ENCODE measurements around the gene KCND2. TPM values are rescaled to one million over a fixed set of nuclear protein-coding genes. Genes with fewer than 3 reads are reported as not detected.

KCND2 gene
- total RNA-seq, 1 experiment from 2014 or later = not detected

DNA sequence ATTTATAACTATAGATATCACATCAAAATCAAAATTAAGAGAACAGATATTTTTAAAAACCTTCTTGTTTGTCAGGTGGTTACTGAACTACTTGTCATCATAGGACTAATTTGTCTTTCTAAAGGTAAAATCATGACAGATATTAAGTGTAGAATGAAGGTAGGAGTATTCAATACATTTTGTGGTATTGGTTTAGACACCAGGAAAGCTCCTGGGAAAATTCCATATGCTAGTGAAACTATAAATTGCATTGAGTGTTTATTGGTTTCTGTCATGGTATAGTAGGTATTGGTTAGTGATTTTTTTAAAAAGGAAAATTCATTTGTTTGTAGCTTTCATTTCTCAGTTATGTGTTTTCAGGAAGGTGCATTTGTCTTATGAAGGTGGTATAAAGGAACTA is 132.7 kb downstream of the KCND2 start:
- Histone ChIP-seq H3K36me3 (no peaks in the 10 kb centered on the region), H3K27ac (no peak overlapping the region), H3K4me1 (replicated peaks) (peaks cover 5% of the 10 kb centered on the region)

DNA sequence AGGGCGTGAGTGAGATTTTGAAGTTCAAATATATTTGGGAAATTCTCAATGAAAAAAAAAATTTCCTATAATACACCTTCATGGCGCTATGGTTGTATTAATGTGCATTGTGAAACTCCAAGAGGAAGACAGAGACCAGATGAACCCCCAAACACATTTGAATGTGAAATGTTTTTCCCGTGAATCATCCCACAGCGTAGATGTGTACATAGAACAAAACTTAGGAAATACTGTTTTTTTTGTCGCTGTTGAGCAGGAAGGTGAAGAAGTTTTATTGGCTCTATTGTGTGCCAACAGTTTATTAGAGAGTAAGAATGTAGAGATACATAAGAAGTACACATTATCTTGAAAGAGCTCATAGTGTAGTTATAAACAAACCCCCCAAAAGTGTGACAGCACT is 134.0 kb downstream of the KCND2 start:
- H3K4me3 ChIP-seq = no peak overlapping the region
- no peaks in the 10 kb centered on the region for H3K27me3 ChIP-seq (replicated peaks)
- no peak overlapping the region for H3K27ac ChIP-seq
- H3K4me1 ChIP-seq (replicated peaks) = peaks cover 5% of the 10 kb centered on the region
- H3K9me3 ChIP-seq (replicated peaks) = no peaks in the 10 kb centered on the region
- DNase-seq (ENCODE audit: low read depth in 1 of 2, low spot score in 2 of 2) = no peak
- H3K36me3 ChIP-seq = no peaks in the 10 kb centered on the region

More for the DNA sequence above, 132.7 kb downstream of the KCND2 start:
- no peak for DNase-seq (ENCODE audit: low read depth in 1 of 2, low spot score in 2 of 2)
- Histone ChIP-seq H3K9me3 (replicated peaks) (no peaks in the 10 kb centered on the region), H3K4me3 (no peak overlapping the region), H3K27me3 (replicated peaks) (no peaks in the 10 kb centered on the region)

DNA sequence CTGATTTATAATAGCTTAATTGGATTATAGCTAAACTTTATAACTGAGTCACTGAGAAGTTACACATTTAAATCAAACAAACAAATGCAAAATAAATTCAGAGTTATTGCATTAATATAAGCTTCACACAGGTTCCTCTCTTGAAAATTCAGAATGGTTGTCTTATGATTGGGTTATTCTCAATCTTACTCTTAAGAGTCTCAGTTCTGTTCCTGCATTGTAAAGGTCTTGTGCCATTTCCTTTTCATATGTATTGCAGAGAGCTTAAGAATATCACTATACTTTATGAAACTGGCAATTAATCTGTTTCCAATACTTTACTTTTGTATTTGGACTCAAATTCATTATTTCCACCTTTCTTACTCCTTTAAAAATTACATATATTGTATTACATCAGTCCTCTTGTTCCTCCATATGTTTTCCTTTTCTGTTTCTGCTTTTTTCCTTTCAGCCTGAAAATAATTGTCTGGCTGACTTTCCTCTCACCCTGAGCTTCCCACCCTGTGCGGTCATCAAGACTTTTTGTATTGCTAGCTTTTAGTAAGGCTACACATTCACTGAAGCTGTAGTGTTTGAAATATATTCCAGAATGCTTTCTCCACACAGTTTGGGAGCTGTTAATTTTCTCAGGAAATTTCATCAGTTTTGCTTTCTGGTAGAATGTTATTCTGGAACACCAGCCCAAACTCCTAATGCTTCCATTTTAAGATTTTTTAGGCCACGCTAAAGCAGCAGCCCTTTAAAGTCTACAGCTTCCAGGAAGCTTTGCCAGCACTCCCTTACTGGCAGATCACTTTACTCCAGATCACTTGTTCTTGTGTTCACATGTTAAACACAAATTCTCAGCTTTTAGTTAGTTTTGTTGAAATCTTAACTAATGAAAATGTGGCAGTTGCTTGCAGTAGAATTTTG is 139.4 kb downstream of the KCND2 start:
- Histone ChIP-seq H3K9me3 (replicated peaks) (no peaks in the 10 kb centered on the region), H3K4me3 (no peak overlapping the region), H3K27me3 (replicated peaks) (no peaks in the 10 kb centered on the region), H3K4me1 (replicated peaks) (no peaks in the 10 kb centered on the region), H3K27ac (no peak overlapping the region), H3K36me3 (no peaks in the 10 kb centered on the region)
- DNase-seq (ENCODE audit: low read depth in 1 of 2, low spot score in 2 of 2) = no peak

DNA sequence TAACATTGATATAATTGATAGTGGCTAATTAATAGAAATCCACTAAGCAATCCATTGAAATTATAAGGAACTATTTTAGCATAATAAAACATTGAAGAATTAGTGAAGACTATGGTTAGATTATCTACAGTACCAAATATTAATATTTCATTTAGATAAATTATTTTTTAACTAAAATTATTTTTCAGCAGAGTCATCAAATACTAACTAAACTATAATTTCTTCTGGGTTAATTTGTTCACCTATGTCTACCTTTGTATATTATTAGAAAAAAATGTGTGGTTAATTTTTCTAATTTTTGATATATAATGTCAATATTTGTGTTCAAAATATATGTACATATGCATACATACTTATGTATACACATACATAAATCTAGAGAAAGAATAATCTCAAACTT is 140.2 kb downstream of the KCND2 start:
- no peaks in the 10 kb centered on the region for H3K9me3 ChIP-seq (replicated peaks)
- no peaks in the 10 kb centered on the region for H3K36me3 ChIP-seq
- no peak overlapping the region for H3K4me3 ChIP-seq
- no peak overlapping the region for H3K27ac ChIP-seq
- no peaks in the 10 kb centered on the region for H3K4me1 ChIP-seq (replicated peaks)
- no peaks in the 10 kb centered on the region for H3K27me3 ChIP-seq (replicated peaks)
- no peak for DNase-seq (ENCODE audit: low read depth in 1 of 2, low spot score in 2 of 2)

DNA sequence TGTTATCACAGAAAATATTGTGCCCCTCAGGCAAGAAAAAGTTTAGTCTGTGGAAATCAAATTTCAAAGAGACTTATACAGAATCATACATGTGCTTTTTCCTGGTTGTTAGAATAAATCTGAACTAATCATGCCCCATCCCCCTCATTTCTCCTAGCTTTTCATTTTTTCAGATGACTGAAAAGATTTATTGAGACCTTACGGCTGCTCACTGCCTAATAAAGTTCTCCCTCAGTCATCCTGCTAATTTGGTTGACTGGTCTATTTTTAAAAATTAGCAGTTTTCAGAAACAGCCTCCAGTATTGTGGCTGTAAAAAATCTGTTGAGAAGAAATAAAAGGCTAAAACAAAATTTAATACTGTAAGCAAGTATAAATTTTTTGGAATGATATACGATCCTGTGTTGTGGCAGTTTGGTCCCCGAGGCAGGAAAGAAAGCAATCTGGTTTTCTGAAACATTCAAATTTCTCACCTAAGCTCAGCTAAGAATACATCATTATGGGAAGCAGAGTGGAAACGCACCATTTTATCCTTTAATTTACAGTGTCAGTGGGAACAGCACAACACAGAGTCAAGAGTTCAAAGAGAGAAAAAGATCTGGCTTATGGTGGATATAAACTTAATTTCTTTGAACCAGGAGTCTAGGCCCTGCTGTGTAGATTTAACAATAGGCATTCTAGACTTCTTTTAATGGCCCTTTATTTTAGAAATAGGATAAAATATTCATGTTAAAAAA is 144.4 kb downstream of the KCND2 start:
- peaks cover 7% of the 10 kb centered on the region for H3K27me3 ChIP-seq (replicated peaks)
- no peak overlapping the region for H3K27ac ChIP-seq
- DNase-seq (ENCODE audit: low read depth in 1 of 2, low spot score in 2 of 2) = no peak
- H3K4me1 ChIP-seq (replicated peaks) = no peaks in the 10 kb centered on the region
- no peaks in the 10 kb centered on the region for H3K36me3 ChIP-seq
- H3K9me3 ChIP-seq (replicated peaks) = no peaks in the 10 kb centered on the region
- no peak overlapping the region for H3K4me3 ChIP-seq

DNA sequence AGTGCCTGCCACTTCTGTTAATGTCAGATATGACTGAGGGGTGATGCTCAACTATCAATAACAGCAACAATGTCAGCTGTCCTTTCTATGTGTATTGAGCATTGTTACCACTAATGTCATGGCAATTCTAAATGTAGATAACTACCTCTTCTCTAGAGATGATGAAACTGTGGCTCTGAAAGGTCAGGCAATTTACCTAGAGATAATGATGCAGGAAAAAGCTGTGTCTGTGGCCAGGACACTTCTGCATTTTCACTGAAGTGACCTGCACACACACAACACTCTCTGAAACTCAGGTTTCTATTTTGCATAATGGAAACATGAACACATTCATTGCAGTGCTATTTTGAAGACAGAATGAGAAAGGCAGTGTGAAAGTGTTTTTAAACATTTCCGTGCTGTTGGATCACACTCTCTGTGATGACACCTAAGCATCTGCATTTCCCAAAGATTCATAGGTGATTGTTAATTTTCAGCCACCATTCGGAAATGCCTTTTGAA is 148.2 kb downstream of the KCND2 start:
- Histone ChIP-seq H3K27ac (no peak overlapping the region), H3K27me3 (replicated peaks) (peaks cover 14% of the 10 kb centered on the region), H3K4me1 (replicated peaks) (no peaks in the 10 kb centered on the region), H3K36me3 (no peaks in the 10 kb centered on the region), H3K9me3 (replicated peaks) (no peaks in the 10 kb centered on the region), H3K4me3 (no peak overlapping the region)
- no peak for DNase-seq (ENCODE audit: low read depth in 1 of 2, low spot score in 2 of 2)

DNA sequence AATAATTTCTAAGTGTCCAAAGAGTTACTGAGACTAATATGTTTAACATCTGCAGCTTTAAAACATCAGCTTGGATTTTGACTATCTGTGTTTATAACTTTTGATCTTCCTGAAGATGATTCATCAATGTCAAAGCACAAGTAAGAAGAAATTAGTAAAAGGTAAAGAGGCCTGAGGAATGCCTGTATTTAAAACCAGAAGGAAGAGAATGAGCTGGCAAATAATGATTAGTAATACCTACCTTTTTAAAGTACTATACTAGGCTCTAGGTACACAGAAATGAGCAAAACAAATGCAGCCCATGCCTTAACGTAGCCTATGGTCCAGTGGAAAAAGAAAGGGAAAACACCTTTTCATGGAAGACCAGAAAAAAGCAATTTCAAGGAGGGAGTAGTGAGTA is 158.0 kb downstream of the KCND2 start:
- H3K4me1 ChIP-seq (replicated peaks) = no peaks in the 10 kb centered on the region
- H3K27ac ChIP-seq = no peak overlapping the region
- H3K27me3 ChIP-seq (replicated peaks) = no peaks in the 10 kb centered on the region

DNA sequence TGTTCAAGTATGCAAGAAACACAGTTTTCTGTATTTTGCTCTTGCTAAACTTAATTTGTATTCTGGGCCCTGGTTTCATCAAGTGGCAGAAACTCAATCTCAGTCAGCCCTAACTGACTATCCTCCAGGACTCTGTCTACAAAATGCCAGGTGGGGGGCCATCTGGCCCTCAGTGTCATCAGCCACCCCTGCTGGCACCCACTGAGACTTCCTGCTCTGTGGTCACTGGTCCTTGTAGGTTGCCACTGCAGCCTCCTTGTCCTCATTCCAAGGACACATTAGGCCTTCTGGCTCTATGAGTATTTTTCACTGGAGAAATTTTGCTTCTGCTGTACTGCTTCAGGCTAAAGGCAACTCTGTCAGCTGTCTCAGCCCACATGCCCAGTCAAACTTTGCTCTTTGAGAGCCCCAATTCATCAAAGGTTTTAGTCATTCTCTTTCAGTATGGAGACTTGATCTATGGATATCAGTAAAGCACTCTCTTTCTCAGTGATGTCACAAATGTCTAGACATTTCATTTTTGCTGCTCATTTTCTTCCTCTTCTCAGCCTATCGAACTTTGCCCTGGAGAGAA is 163.6 kb downstream of the KCND2 start:
- Histone ChIP-seq H3K27ac (no peak overlapping the region), H3K4me3 (no peak overlapping the region)

More for the DNA sequence above, 158.0 kb downstream of the KCND2 start:
- no peak for DNase-seq (ENCODE audit: low read depth in 1 of 2, low spot score in 2 of 2)
- Histone ChIP-seq H3K36me3 (no peaks in the 10 kb centered on the region), H3K9me3 (replicated peaks) (no peaks in the 10 kb centered on the region), H3K4me3 (no peak overlapping the region)

DNA sequence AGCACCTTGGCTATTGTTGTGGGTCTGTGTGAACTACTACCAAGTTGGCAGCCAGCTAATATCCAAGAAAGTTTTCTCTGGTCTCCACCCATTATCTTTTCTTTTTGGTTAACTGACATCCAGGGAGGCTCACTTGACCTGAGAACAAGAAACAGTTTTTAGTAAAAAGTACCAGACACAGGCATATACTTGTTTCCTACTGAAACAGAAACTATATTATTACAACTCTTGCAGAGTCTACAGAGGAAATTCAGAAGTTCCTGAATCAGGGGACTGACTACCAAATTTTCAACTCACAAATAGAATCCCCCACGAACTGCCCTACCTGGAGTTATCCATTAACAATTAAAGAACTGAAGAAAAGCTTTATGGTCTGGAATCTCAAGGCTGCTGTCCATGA is 168.9 kb downstream of the KCND2 start:
- no peaks in the 10 kb centered on the region for H3K36me3 ChIP-seq
- no peaks in the 10 kb centered on the region; the same call in 1 of the 2 replicates for H3K27me3 ChIP-seq (replicated peaks)
- no peaks in the 10 kb centered on the region for H3K9me3 ChIP-seq (replicated peaks)
- H3K4me1 ChIP-seq (replicated peaks) = no peaks in the 10 kb centered on the region
- H3K27ac ChIP-seq = no peak overlapping the region
- DNase-seq (ENCODE audit: low read depth in 1 of 2, low spot score in 2 of 2) = no peak
- H3K4me3 ChIP-seq = no peak overlapping the region

More for the DNA sequence above, 163.6 kb downstream of the KCND2 start:
- Histone ChIP-seq H3K36me3 (no peaks in the 10 kb centered on the region), H3K27me3 (replicated peaks) (no peaks in the 10 kb centered on the region), H3K4me1 (replicated peaks) (no peaks in the 10 kb centered on the region), H3K9me3 (replicated peaks) (no peaks in the 10 kb centered on the region)
- DNase-seq (ENCODE audit: low read depth in 1 of 2, low spot score in 2 of 2) = no peak

DNA sequence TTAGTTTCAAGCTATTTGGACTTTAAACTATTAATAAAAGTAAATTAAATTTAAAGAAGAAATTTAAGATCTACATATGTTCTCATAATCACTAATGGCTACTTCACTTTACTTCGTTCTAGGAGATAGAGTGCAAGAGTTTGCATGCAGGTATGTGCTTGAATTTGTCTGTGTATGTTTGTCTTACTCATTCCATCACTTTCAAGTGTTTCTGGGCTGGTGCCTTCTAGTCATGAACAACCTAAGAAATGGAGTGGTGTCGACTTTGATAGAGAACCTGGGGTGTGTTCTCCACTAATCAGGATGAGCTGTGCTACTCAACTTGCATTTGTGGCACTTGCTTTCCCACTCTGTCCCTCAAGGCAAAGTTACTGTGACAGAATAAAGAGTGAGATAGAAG is 169.9 kb downstream of the KCND2 start:
- Histone ChIP-seq H3K36me3 (no peaks in the 10 kb centered on the region), H3K9me3 (replicated peaks) (no peaks in the 10 kb centered on the region), H3K27ac (no peak overlapping the region), H3K27me3 (replicated peaks) (no peaks in the 10 kb centered on the region; the same call in 1 of the 2 replicates), H3K4me1 (replicated peaks) (no peaks in the 10 kb centered on the region), H3K4me3 (no peak overlapping the region)
- no peak for DNase-seq (ENCODE audit: low read depth in 1 of 2, low spot score in 2 of 2)

DNA sequence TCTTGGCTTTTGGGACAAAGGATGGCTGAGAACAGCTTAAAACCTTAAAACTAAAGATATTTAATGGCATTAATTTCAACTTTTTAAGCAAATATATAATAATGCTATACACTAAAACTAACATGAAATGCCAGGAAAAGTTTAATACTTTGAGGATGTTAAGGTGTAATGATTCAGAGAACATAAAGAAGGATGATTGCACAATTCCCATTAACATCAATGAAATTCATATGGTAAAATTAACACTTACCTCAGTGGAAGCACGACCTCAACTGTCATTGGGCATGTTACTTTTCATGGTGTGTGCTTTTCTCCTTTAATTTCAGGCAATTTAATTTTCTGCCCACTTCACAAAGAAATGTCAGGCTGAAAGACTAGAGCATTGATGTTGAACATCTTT is 171.7 kb downstream of the KCND2 start:
- H3K27me3 ChIP-seq (replicated peaks) = no peaks in the 10 kb centered on the region; the same call in 1 of the 2 replicates
- no peaks in the 10 kb centered on the region for H3K4me1 ChIP-seq (replicated peaks)
- H3K36me3 ChIP-seq = no peaks in the 10 kb centered on the region
- no peaks in the 10 kb centered on the region for H3K9me3 ChIP-seq (replicated peaks)
- DNase-seq (ENCODE audit: low read depth in 1 of 2, low spot score in 2 of 2) = no peak
- H3K27ac ChIP-seq = no peak overlapping the region
- no peak overlapping the region for H3K4me3 ChIP-seq

DNA sequence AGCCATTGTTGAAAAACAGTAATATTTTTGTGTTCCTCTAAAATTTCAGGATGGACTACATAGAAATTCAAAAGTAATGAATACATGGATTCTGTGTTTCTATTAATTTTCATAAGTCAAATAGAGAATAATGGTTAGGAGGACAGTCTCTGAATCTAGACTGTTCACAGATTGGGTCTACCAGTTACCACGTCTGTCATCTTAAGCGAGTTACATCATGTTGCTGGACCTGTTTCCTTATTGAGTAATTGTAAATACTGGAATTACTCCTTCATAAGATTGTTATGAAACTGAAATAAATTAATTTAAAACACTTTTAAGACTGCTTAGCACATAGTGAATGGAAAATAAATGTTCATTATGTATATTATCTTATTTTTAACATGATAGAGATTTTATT is 172.3 kb downstream of the KCND2 start:
- H3K27ac ChIP-seq = no peak overlapping the region
- no peak for DNase-seq (ENCODE audit: low read depth in 1 of 2, low spot score in 2 of 2)
- no peak overlapping the region for H3K4me3 ChIP-seq
- no peaks in the 10 kb centered on the region for H3K4me1 ChIP-seq (replicated peaks)
- H3K27me3 ChIP-seq (replicated peaks) = no peaks in the 10 kb centered on the region; the same call in 1 of the 2 replicates
- H3K36me3 ChIP-seq = no peaks in the 10 kb centered on the region
- H3K9me3 ChIP-seq (replicated peaks) = no peaks in the 10 kb centered on the region

DNA sequence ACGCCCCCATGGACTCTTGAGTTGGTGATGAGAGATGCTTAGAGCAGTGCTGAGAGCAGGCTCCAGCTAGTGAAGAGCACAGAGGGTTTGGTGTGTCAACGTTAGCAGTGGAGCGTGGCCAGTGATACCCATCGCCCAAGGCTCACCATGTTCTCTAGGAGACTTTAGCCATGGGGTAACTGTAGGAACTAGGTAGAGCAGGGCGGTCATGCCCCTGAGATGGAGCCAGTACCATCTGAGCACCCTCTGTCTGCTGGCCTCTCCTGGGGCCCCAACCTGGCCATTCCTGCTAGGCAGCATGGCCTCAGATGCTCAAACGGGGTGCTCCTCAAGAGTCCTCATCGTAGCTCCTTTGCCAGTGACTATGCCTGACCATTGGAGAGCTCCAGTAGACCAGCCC is 179.7 kb downstream of the KCND2 start:
- Histone ChIP-seq H3K9me3 (replicated peaks) (no peaks in the 10 kb centered on the region), H3K27ac (no peak overlapping the region), H3K36me3 (no peaks in the 10 kb centered on the region), H3K4me1 (replicated peaks) (no peaks in the 10 kb centered on the region), H3K27me3 (replicated peaks) (no peaks in the 10 kb centered on the region), H3K4me3 (no peak overlapping the region)
- DNase-seq (ENCODE audit: low read depth in 1 of 2, low spot score in 2 of 2) = no peak

DNA sequence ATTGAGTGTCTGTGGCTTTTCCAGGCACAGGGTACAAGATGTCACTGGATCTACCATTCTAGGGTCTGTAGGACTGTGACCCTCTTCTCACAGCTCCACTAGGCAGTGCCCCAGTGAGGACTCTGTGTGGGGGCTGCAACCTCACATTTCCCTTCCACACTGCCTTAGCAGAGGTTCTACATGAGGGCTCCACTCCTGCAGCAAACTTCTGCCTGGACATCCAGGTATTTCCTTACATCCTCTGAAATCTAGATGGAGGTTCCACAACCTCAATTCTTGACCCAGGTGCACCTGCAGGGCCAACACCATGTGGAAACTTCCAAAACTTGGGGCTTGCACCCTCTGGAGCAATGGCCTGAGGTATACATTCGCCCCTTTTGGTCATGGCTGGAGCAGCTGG is 183.7 kb downstream of the KCND2 start:
- no peaks in the 10 kb centered on the region for H3K4me1 ChIP-seq (replicated peaks)
- H3K9me3 ChIP-seq (replicated peaks) = no peaks in the 10 kb centered on the region
- no peak overlapping the region for H3K27ac ChIP-seq
- H3K36me3 ChIP-seq = no peaks in the 10 kb centered on the region
- H3K27me3 ChIP-seq (replicated peaks) = no peaks in the 10 kb centered on the region
- DNase-seq (ENCODE audit: low read depth in 1 of 2, low spot score in 2 of 2) = no peak
- H3K4me3 ChIP-seq = no peak overlapping the region
